ENCODE measurements around the gene CELF2. TPM values are rescaled to one million over a fixed set of nuclear protein-coding genes. Genes with fewer than 3 reads are reported as not detected.

The CELF2 gene
- total RNA-seq, 3 donors from 2014 or later (not counting 1 experiment from before 2014, with no cell fraction given) = 282 to 298 (median 295) TPM

GRCh38 chr10:11252887-11253286, 235.2 kb downstream of the CELF2 start:
- WGBS (ENCODE audit: insufficient coverage) = 75% methylated on average over 6 of the region's 7 CpGs
- DNase-seq = no peak
- H3K27me3 Mint-ChIP-seq (ENCODE audit: low read depth in 2 of 2) = no peaks in the 10 kb centered on the region
- no peak overlapping the region for H3K4me3 ChIP-seq (ENCODE audit: low read length)
- no peaks in the 10 kb centered on the region for H3K9me3 ChIP-seq (ENCODE audit: control insufficient read depth, insufficient read depth, low read length)
- H3K27me3 ChIP-seq (ENCODE audit: control insufficient read depth, insufficient read depth, low read length) = no peaks in the 10 kb centered on the region
- peak overlapping the region; percentile 21 for H3K4me3 Mint-ChIP-seq
- H3K9me3 Mint-ChIP-seq = no peaks in the 10 kb centered on the region
- TF ChIP-seq CTCF (IDR thresholded peaks at IDR 0.05) = no peak
- intact Hi-C loops (cut with micrococcal nuclease) = loop anchor here (5.0 kb wide), 1 partner anchor 36 kb away; no protein-coding TSS in a partner anchor
- peak overlapping the region in 1 of 2 donors; percentile 78 for H3K27ac Mint-ChIP-seq
- H3K36me3 ChIP-seq (ENCODE audit: control insufficient read depth, insufficient read depth, low read length) = peaks cover 85% of the 10 kb centered on the region
- H3K4me1 ChIP-seq (ENCODE audit: control insufficient read depth, insufficient read depth, low read length) = peaks cover 41% of the 10 kb centered on the region
- peak overlapping the region; percentile 12 for H3K27ac ChIP-seq (ENCODE audit: low read length)
- H3K36me3 Mint-ChIP-seq = peaks cover 17% of the 10 kb centered on the region
- ATAC-seq = peak in 1 of 3 donors; percentile 4
- peaks cover 76 to 82% of the 10 kb centered on the region in 2 donors for H3K4me1 Mint-ChIP-seq

- peak overlapping the region; percentile 12 for H3K27ac ChIP-seq (ENCODE audit: low read length)
- peaks cover 78 to 82% of the 10 kb centered on the region in 2 donors for H3K4me1 Mint-ChIP-seq
- 63% methylated on average over 10 of the region's 10 CpGs for WGBS (ENCODE audit: insufficient coverage)
- no peaks in the 10 kb centered on the region for H3K9me3 Mint-ChIP-seq
- H3K27me3 ChIP-seq (ENCODE audit: control insufficient read depth, insufficient read depth, low read length) = no peaks in the 10 kb centered on the region
- intact Hi-C loops (cut with micrococcal nuclease) = loop anchor here (5.0 kb wide), 1 partner anchor 36 kb away; no protein-coding TSS in a partner anchor
- TF ChIP-seq CTCF (IDR thresholded peaks at IDR 0.05) = no peak
- peak; percentile 41 to 59 (median 59) for ATAC-seq
- H3K9me3 ChIP-seq (ENCODE audit: control insufficient read depth, insufficient read depth, low read length) = no peaks in the 10 kb centered on the region
- peak overlapping the region in 1 of 2 donors; percentile 78 for H3K27ac Mint-ChIP-seq
- peak overlapping the region; percentile 21 for H3K4me3 Mint-ChIP-seq
- H3K4me3 ChIP-seq (ENCODE audit: low read length) = no peak overlapping the region
- no peak for DNase-seq
- H3K27me3 Mint-ChIP-seq (ENCODE audit: low read depth in 2 of 2) = no peaks in the 10 kb centered on the region
- peaks cover 86% of the 10 kb centered on the region for H3K36me3 ChIP-seq (ENCODE audit: control insufficient read depth, insufficient read depth, low read length)
- peaks cover 17% of the 10 kb centered on the region for H3K36me3 Mint-ChIP-seq
- H3K4me1 ChIP-seq (ENCODE audit: control insufficient read depth, insufficient read depth, low read length) = peaks cover 42% of the 10 kb centered on the region
These were observed 235.8 kb downstream of the CELF2 start for GRCh38 chr10:11253385-11254002.

DNA sequence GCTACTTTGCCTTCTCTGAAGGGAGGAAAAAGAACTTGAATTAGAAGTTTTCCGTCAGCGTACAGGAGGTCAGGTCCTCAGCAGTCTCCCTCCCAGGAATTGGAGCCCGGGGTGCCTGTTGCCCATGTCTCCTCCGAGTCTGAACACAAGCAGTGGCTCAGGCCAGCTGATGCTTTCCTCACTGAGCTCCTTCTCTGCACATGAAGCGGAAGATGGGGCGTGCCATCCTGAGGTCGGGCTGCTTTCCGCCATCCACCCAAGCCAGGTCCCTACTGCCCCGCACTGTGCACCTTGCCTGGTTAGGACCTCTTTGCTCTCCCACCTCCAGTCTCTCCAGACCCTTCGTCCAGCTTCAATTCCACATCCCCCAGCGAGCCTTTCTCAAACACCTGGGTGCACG, 237.5 kb downstream of the CELF2 start:
- Mint-ChIP-seq H3K9me3 (no peaks in the 10 kb centered on the region), H3K4me3 (peak overlapping the region; percentile 40), H3K36me3 (peaks cover 7% of the 10 kb centered on the region), H3K27ac (peak overlapping the region in 1 of 2 donors; percentile 78), H3K4me1 (peaks cover 68 to 84% of the 10 kb centered on the region in 2 donors), H3K27me3 (ENCODE audit: low read depth in 2 of 2) (no peaks in the 10 kb centered on the region)
- no peak overlapping the region for H3K27ac ChIP-seq (ENCODE audit: low read length)
- no peak for DNase-seq
- ATAC-seq = no peak
- TF ChIP-seq CTCF (IDR thresholded peaks at IDR 0.05) = no peak
- H3K4me1 ChIP-seq (ENCODE audit: control insufficient read depth, insufficient read depth, low read length) = peaks cover 39% of the 10 kb centered on the region
- 97% methylated on average over 12 of the region's 12 CpGs for WGBS (ENCODE audit: insufficient coverage)
- H3K27me3 ChIP-seq (ENCODE audit: control insufficient read depth, insufficient read depth, low read length) = no peaks in the 10 kb centered on the region
- no peaks in the 10 kb centered on the region for H3K9me3 ChIP-seq (ENCODE audit: control insufficient read depth, insufficient read depth, low read length)
- H3K36me3 ChIP-seq (ENCODE audit: control insufficient read depth, insufficient read depth, low read length) = peaks cover 89% of the 10 kb centered on the region
- intact Hi-C loops (cut with micrococcal nuclease) = no loop called here
- H3K4me3 ChIP-seq (ENCODE audit: low read length) = no peak overlapping the region
